Renal cortex interstitium (tissue), 11 donors: ENCODE results near the gene PRKAG2. TPM values are rescaled to one million over a fixed set of nuclear protein-coding genes. Genes with fewer than 3 reads are reported as not detected.
"Not testable (repeated sequence)": the region's sequence is repeated elsewhere in the genome, so short reads cannot be mapped to it uniquely, and the experiment has no call there.

Source experiments
- DNase-seq, 11 donors: peaks; one replicate each; pipeline ENCODE4 v3.0.0-alpha.2; 2013; ENCODE audit warnings: low read depth in 9 of 11, low spot score in 4 of 11; ENCODE audit errors: extremely low read depth in 1 of 11
- polyA plus RNA-seq, 3 donors: library from polyadenylated mRNA; unstranded; fragments of 120-200 nt; gene quantifications; one replicate each; pipeline ENCODE4 v1.2.1, GENCODE V29; 2013; ENCODE audit not compliant: insufficient read length in 3 of 3

Gene PRKAG2
- polyA plus RNA-seq, 3 donors: 25.8 to 59.8 (median 37.8) TPM

GRCh38 chr7:151754142-151754590, 122.7 kb downstream of the PRKAG2 start:
- peak in 7 of 11 donors; percentile 60 to 79 (median 66) for DNase-seq

- DNase-seq: no peak
Measured at GRCh38 chr7:151752816-151753595, 123.9 kb downstream of the PRKAG2 start.

- no peak for DNase-seq
Measured at GRCh38 chr7:151752037-151752436, 124.9 kb downstream of the PRKAG2 start.

DNA sequence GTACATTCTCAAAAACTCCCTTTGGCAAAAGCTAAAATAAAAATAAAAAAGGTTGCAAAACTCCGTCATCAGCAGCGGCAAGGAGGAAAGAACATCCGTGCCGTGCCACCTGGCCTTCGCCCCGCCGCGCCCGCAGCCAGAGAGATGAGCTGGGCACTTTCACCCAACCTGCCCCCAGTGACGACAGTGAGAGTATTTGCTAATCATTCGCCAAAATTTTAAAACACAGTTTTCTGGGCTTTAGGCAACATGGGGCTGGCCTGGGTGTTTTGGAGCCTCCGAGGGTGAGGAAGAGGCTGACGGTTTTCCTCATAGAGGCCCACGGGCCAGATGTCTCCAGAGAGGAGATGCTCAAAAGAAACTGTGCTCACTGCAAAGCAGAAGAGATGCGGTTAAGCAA, 128.2 kb downstream of the PRKAG2 start:
- DNase-seq: no peak

DNA sequence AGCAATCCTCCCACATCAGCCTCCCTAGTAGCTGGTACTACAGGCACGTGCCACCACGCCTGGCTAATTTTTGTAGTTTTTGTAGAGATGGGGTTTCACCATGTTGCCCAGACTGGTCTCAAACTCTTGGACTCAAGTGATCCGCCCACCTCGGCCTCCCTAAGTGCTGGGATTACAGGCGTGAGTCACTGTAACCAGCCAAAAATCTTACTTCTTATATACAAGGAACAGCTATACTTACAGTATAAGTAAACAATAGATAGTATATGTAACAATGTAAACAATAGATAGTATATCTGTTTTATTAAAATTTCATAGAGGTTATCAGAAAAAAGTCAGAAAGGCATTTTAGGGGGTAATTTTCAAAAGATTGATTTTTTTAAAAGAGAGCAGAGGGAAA, 128.9 kb downstream of the PRKAG2 start:
- not testable (repeated sequence) for DNase-seq

GRCh38 chr7:151745706-151746105, 131.2 kb downstream of the PRKAG2 start:
- DNase-seq: no peak

GRCh38 chr7:151744656-151745638, 132.0 kb downstream of the PRKAG2 start:
- peak in 1 of 11 donors; percentile 45 for DNase-seq

DNA sequence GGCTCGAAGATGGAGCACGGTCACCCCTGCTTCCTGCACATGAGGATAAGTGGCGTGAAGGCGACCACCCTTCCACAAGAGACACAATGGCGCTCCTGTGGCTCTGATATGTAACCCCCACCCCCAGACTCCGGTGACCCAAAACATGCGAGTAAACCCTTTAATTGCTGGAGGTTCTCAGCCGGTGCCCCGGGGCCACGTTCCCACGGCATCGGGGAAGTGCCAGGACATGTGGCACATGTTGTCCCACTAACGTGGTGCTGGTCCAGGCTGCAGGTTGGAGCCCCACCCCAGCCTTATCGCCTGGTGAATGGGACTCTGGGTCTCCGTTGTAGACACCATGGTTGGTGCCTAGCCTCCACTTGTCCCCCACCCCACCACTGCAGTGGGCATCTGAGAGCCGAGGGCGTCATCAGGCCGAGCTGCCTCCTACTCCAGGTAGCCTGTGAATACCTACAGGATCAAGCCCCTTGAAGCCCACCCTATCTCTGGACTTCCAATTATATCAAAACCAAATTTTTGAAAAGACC, 132.8 kb downstream of the PRKAG2 start:
- DNase-seq: no peak

- DNase-seq: no peak
Measured at GRCh38 chr7:151743481-151743983, 133.4 kb downstream of the PRKAG2 start.

- DNase-seq: no peak
Measured at GRCh38 chr7:151742713-151743480, 134.0 kb downstream of the PRKAG2 start.

GRCh38 chr7:151741585-151741984, 135.3 kb downstream of the PRKAG2 start:
- DNase-seq: no peak

- DNase-seq: no peak
Measured at GRCh38 chr7:151740081-151740851, 136.6 kb downstream of the PRKAG2 start.

DNA sequence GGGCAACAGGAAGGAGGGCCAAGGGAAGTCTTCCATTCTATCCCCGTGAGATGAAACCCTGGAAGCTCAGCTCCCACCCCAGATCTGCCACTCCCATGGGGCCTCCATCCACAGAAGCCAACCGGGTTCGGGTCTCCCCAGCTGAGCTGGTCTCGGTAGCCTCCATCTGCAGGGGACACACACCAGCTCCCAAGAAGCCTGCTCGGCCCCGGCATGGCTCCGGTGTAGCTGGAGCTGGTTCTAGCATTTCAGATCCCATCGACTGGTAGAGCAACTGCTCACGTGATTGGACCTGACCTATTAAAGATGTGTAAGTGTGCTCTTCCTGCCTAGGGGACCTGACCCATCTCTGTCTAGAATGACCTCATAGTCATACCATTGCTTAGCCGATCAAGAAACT, 138.0 kb downstream of the PRKAG2 start:
- no peak for DNase-seq

- DNase-seq: peak; percentile 79 to 94 (median 87)
Measured at GRCh38 chr7:151736403-151736909, 140.5 kb downstream of the PRKAG2 start.

GRCh38 chr7:151735851-151736402, 141.0 kb downstream of the PRKAG2 start:
- DNase-seq: no peak

- no peak for DNase-seq
Measured at GRCh38 chr7:151735186-151735850, 141.6 kb downstream of the PRKAG2 start.
